ENCODE measurements around the gene NPBWR2.
"Not testable (repeated sequence)": the region's sequence is repeated elsewhere in the genome, so short reads cannot be mapped to it uniquely, and the experiment has no call there.

The NPBWR2 gene

GRCh38 chr20:64119301-64119680 is 11.9 kb upstream of the NPBWR2 start:
- no peak for DNase-seq (ENCODE audit: low read depth)

- DNase-seq (ENCODE audit: low read depth), result not testable (repeated sequence)
Measured at GRCh38 chr20:64117432-64117777, 10.0 kb upstream of the NPBWR2 start.

GRCh38 chr20:64116541-64117431 is 9.4 kb upstream of the NPBWR2 start:
- no peak for DNase-seq (ENCODE audit: low read depth)

GRCh38 chr20:64116016-64116415 is 8.7 kb upstream of the NPBWR2 start:
- no peak for DNase-seq (ENCODE audit: low read depth)

GRCh38 chr20:64115171-64115911 is 8.0 kb upstream of the NPBWR2 start:
- no peak for DNase-seq (ENCODE audit: low read depth)

GRCh38 chr20:64114356-64114971 is 7.1 kb upstream of the NPBWR2 start:
- no peak for DNase-seq (ENCODE audit: low read depth)

- DNase-seq (ENCODE audit: low read depth), result no peak
Measured at GRCh38 chr20:64113796-64114355, 6.5 kb upstream of the NPBWR2 start.

- no peak for DNase-seq (ENCODE audit: low read depth)
Measured at GRCh38 chr20:64113444-64113775, 6.0 kb upstream of the NPBWR2 start.

- no peak for DNase-seq (ENCODE audit: low read depth)
Measured at GRCh38 chr20:64112691-64113443, 5.5 kb upstream of the NPBWR2 start.

GRCh38 chr20:64111841-64112641 is 4.7 kb upstream of the NPBWR2 start:
- no peak for DNase-seq (ENCODE audit: low read depth)

GRCh38 chr20:64110411-64111068 is 3.2 kb upstream of the NPBWR2 start:
- DNase-seq (ENCODE audit: low read depth), result no peak

GRCh38 chr20:64109831-64110391 is 2.5 kb upstream of the NPBWR2 start:
- no peak for DNase-seq (ENCODE audit: low read depth)

GRCh38 chr20:64108731-64109681 is 1.6 kb upstream of the NPBWR2 start:
- no peak for DNase-seq (ENCODE audit: low read depth)

- no peak for DNase-seq (ENCODE audit: low read depth)
Measured at GRCh38 chr20:64107736-64108457, 532 bp upstream of the NPBWR2 start.

GRCh38 chr20:64106435-64106961 is 867 bp downstream of the NPBWR2 start:
- no peak for DNase-seq (ENCODE audit: low read depth)

GRCh38 chr20:64105846-64106434 is 1.4 kb downstream of the NPBWR2 start:
- DNase-seq (ENCODE audit: low read depth), result no peak

- no peak for DNase-seq (ENCODE audit: low read depth)
Measured at GRCh38 chr20:64104667-64105451, 2.5 kb downstream of the NPBWR2 start.
